GM10266 (cell line): ENCODE results near the gene PLEKHO1.
A peak's percentile ranks its signal among the peaks of the same experiment; 100 is the strongest.

Source experiments
- DNase-seq: peaks from one replicate; pipeline ENCODE4 v3.0.0; 2012; ENCODE audit errors: extremely low spot score
- CTCF ChIP-seq: IDR thresholded peaks from 2 replicates; pipeline ENCODE4 v1.5.1; 2012; ENCODE audit warnings: mild to moderate bottlenecking, low read depth; ENCODE audit not compliant: control insufficient read depth, insufficient read depth; ENCODE audit errors: missing control alignments

Gene PLEKHO1

GRCh38 chr1:150149271-150150132 is at the start of gene PLEKHO1:
PLEKHO1 (plus strand) TSS chr1:150149916; CDS start chr1:150150258, 342 bp downstream.
- TF ChIP-seq CTCF = no peak
- DNase-seq = peak; percentile 89

- DNase-seq = no peak
- TF ChIP-seq CTCF = no peak
Measured at GRCh38 chr1:150102986-150103385, 46.7 kb upstream of the PLEKHO1 start.

GRCh38 chr1:150106341-150106740 is 43.4 kb upstream of the PLEKHO1 start:
- TF ChIP-seq CTCF = no peak
- DNase-seq = no peak

GRCh38 chr1:150109586-150109985 is 40.1 kb upstream of the PLEKHO1 start:
- peak; percentile 22 for DNase-seq
- no peak for TF ChIP-seq CTCF

GRCh38 chr1:150110116-150110515 is 39.6 kb upstream of the PLEKHO1 start:
- no peak for DNase-seq
- no peak for TF ChIP-seq CTCF

- no peak for DNase-seq
- TF ChIP-seq CTCF = no peak
Measured at GRCh38 chr1:150111670-150112069, 38.0 kb upstream of the PLEKHO1 start.

- DNase-seq = no peak
- no peak for TF ChIP-seq CTCF
Measured at GRCh38 chr1:150115121-150115520, 34.6 kb upstream of the PLEKHO1 start.
